GM19463 (cell line): ENCODE measurements around the gene LMAN2.
"Not testable (repeated sequence)": the region's sequence is repeated elsewhere in the genome, so short reads cannot be mapped to it uniquely, and the experiment has no call there.

Experiments
- ATAC-seq: cut with Tn5 transposase; IDR thresholded peaks from one replicate; pipeline ENCODE4 v1.9.1; 2021; ENCODE audit warnings: mild to moderate bottlenecking, moderate library complexity; ENCODE audit not compliant: unreplicated experiment

LMAN2 gene

GRCh38 chr5:177349762-177350161, 1.7 kb downstream of the LMAN2 start:
- no peak for ATAC-seq

GRCh38 chr5:177349362-177349647, 2.2 kb downstream of the LMAN2 start:
- no peak for ATAC-seq

DNA sequence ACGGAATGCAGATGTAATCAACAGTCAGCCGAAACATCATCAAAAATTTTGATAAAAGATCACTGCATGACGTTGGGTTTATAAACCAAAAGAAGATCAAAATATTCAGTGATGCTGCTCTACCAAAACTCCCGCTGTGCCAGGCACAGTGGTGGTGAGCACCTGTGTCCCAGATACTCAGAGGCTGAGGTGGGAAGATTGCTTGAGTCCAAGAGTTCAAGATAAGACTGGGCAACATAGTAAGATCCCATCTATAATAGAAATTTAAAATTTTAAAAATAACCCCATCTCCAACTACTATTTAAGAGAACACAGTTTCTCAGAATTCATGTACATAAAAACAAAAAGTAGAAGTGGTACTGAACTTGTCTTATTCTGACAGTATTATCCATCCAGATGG, 3.8 kb downstream of the LMAN2 start:
- ATAC-seq: no peak

DNA sequence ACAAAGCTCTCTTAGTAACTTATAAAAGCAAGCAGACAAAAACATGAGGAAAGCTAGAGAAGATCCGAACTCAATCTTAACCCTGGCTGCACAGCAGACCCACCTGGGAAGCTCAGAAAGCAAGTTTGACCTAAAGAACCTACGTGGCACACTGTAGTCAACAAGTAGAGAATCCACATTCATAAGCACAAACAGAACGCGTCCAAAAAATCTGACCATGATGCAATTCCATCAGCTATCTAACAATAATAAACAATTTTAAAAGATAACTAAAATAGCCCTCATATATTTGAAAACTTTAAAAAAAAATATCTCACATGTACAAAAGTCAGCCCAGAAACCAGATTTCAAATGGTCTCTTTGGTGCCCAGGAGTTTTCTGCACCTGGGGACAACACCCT, 4.6 kb downstream of the LMAN2 start:
- ATAC-seq: no peak

DNA sequence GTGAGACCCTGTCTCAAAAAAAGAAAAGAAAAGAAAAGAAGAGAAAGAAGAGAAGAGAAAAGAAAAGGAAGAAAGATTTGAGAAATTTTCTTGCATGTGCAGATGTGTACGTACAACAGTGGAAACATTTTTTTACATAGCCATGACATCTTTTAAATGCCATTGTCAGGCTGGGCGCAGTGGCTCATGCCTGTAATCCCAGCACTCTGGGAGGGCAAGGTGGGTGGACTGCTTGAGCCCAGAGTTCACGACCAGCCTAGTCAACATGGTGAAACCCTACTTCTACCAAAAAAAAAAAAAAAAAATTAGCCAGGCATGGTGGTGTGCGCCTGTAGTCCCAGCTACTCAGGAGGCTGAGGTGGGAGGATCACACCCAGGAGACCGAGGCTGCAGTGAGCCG, 6.6 kb downstream of the LMAN2 start:
- ATAC-seq: no peak

GRCh38 chr5:177343777-177344176, 7.7 kb downstream of the LMAN2 start:
- no peak for ATAC-seq

- ATAC-seq: not testable (repeated sequence)
These were observed 8.5 kb downstream of the LMAN2 start for GRCh38 chr5:177343000-177343399.

DNA sequence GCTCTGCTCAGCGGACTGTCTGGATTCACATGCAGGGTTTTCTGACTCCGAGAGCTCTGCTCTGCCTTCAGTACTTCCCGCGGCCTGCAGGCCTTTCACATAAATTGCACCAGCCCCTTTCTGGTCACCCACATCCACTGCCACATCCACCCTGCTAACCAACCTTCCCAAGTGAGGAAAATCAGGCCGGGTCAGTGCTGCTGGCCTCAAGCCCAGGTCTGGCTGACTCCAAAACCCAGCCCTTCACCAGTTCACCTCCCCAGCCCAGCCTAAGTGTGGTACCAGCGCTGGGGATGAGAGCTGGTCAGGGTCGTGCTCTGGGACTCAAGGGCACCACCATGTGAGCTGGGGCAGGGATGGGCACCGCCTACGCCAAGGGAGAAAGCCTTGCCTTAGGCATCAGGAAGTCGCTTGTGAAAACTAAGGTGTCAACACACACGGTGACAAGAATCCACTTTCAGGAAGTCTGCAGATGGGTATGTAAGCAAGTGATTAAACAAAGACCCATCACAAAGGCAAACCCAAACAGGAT, 12.3 kb downstream of the LMAN2 start:
- ATAC-seq: no peak

GRCh38 chr5:177338251-177339106, 13.0 kb downstream of the LMAN2 start:
- ATAC-seq: no peak

DNA sequence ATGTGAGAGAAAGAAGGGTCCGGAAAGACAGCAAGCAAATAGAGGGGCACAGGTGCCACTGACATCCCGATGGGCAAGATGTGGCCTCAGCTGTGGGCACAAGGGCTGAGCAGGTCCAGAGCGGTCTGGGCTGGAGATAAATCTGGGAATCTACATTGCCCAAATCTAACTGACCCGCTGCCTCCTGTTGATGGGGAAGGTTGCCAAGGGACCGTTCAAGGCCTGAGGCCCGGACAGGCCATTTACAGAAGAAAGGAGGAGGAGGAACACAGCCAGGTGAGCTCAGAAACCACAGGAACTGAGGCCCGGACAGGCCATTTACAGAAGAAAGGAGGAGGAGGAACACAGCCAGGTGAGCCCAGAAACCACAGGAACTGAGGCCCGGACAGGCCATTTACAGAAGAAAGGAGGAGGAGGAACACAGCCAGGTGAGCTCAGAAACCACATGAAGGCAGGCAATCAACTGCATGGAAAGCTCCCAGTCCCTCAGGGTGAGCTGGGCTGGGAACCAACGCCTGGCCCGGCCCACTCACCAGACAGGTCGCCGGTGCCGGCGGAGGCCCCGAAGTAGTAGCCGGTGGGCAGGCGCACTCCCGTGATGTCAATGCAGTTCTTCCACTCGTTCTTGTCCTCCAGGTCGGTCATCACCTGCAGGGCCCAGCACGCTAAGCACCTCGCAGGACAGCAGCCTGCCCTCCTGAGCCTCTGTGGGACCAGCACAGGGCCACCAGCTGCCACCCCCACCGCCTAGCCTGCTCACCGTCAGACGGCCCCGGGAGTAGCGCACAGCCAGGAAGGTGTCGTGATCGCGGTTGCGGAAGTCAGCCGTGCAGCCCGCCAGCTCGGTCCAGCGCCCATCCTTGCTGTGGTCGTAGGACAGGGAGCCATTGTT, 14.6 kb downstream of the LMAN2 start:
- ATAC-seq: no peak

- no peak for ATAC-seq
These were observed 15.4 kb downstream of the LMAN2 start for GRCh38 chr5:177336112-177336511.

GRCh38 chr5:177335701-177336065, 15.8 kb downstream of the LMAN2 start:
- no peak for ATAC-seq

- no peak for ATAC-seq
These were observed 16.4 kb downstream of the LMAN2 start for GRCh38 chr5:177334781-177335700.

DNA sequence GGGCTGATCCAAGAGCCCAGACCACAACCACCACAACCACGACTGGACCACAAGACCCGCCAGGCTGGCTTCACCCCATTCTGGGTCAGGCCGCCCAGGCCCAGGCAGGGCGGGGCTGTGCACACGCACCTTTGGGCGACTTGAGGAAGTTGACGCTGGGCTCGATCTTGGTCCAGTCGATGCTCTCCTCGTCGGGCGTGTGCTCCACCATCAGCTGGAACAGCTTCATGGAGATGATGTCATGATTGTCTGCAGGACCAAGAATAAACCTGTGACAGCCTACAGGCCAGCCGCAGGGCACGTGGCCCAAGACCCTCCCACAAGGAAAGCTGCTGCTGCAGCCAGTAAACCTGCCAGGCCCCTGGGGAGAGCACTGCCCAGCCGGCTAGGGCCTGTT, 17.3 kb downstream of the LMAN2 start:
- no peak for ATAC-seq

GRCh38 chr5:177333420-177334154, 17.9 kb downstream of the LMAN2 start:
- ATAC-seq: no peak

DNA sequence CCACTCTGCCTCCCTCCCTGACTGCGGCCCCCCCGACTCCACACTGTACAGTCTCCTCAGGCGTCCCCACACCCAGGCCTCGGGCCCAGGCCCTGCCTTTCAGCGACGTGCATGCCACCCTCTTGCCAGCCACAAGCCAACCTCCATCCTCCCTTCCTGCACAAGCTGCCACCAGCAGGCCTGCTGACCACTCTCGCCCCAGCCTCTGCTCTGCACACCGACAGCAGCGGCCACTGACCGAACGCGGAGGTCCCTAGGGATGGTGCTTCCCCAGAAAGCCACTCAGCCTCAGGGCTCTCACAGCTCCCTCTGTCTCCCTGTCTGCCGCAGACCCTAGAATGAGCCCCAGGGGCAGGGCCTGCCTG, 18.6 kb downstream of the LMAN2 start:
- ATAC-seq: no peak

DNA sequence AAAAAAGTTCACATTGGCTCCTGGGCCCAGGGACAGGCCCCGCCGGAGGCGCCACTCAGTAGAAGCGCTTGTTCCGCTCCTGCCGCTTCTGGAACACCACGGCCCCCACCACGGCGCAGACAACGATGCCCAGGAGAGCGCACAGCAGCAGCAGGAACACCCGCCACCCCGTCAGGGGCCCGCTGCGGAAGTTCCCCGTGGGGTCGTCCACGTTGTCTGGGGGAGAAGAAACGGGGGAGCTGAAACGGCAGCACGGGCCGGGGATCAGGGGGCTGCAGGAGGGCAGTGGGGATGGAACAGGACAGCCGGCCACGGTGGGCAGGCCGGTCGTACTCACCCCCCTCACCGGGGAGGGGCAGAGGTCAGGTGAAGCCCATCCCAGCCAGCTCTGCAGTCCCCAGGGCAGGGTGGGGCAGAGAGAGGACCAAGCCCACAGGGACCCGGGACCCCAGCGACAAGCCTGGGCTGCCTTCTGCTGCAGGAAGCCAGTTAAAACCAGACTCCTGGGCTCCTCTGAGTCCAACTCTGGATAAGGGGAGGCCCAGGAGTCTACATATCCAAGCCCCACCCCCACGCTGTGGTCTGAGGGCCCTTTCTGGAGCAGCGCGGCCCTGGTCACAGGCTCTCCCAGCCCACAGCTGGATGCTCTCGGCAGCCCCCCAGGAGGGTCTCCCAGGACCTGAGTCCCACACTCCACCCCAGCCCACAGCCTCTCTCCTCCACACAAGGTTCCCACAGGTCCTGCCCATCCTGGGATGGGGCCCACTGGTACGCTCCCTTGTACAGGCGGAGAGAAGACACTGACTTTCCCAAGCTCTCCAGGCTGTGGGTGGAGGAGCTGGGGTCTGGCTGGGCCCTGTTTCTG, 19.2 kb downstream of the LMAN2 start:
- no peak for ATAC-seq

DNA sequence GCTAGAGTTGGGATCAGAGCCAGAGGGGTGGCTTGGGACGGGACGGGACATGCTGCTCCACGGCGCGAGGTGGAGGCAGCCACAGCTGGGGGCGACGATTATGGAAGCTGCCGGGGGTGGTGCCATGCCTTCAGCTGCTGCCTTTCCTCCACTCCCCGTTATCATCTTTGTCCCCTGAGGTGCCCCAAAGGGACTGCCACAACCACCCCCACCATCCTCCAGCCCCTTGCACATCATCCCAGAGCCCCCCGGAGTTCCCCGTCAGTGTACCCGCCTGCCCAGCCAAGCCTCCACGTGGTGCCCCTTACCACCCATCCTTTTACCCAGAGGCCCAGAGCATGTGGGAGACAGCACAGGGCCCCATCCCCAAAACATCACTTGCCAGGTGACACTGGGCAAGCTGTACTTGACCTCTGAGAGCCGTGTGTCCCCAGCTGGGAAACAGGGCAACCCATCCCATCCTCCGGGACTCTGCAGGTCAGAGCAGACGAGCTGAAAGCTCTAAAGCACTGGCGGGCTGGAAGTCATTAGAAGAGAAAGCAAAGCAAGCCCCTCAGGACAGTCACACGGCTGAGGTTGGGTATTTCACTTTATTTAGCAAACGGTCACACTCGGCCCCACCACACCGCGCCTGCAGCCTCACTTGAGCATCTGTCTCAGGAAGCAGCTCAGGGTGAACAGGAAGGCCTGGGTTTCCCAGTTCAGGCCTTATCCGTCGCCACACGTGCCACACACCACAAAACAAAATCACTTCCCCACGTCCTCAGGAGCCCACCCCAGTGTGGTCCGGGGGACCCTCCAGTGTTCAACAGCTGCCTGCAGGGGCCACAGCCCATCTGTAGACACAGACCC, 20.3 kb downstream of the LMAN2 start:
- no peak for ATAC-seq
